GM19463 (cell line): ENCODE results near the gene DNAH17.

Source experiments
- ATAC-seq: cut with Tn5 transposase; IDR thresholded peaks from one replicate; pipeline ENCODE4 v1.9.1; 2021; ENCODE audit warnings: mild to moderate bottlenecking, moderate library complexity; ENCODE audit not compliant: unreplicated experiment

Gene DNAH17

GRCh38 chr17:78460951-78461798 lies 116.0 kb downstream of the DNAH17 start:
- ATAC-seq: no peak

DNA sequence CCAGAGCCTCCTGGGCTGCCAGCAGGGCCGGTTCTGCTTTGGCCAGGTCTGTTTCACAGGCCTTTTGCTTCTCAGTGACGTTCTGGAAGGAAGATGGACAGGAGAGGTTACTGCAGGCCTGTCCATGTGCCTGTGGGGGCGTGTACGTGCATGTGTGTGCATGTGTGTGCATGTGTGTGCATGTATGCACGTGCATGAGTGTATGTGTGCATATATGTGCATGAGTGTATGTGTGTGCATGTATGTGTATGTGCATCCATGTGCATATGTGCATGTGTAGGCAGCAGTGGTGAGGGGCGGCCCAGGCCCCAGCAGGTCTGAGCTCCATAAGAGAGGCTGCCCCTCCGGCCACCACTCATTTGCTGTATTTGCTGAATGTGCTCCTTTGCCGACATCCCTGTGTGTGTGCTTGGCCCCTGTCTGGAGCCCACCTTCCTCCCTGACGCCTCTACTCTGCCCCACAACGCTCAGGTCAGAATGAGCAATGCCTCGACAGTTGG lies 117.0 kb downstream of the DNAH17 start:
- ATAC-seq: no peak

GRCh38 chr17:78459696-78460095 lies 117.5 kb downstream of the DNAH17 start:
- no peak for ATAC-seq

GRCh38 chr17:78458736-78459335 lies 118.4 kb downstream of the DNAH17 start:
- no peak for ATAC-seq

DNA sequence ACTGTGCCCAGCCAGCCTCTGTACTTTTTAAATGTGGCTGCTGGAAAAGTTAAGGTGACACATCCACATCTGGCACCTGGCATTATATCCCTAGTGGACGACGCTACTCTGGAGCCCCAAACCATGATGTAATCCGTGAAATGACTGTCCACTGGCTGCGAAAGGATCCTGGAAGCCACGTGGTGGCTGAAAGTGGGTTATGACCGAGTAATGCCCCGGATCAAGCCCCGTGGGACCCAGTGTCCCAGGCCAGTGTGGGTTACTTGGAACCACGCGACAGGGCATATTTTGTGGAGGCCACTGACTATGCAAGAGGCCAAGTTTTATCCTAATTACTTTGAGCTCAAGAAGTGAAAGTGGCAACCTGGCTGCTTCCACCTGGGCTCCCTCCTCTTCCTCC lies 119.1 kb downstream of the DNAH17 start:
- no peak for ATAC-seq

DNA sequence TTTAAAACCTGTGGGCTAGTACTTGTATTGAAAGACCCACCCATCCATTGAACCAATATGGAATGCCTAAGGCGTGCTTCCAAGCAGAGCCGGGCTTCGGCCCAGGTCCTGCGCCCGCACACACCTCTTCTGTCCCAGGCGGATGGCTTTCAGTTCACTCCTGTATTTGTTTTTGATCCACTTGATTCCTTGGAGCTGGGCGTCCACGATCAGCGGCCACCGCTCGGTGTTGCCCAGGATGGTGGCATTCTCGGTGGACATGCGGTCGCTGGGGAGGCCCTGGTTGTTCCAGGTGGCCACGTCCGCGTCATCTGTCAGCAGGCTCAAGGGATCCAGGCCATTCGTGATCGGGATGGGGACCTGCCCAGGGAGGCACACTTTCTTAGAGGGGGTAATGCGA lies 122.8 kb downstream of the DNAH17 start:
- no peak for ATAC-seq

GRCh38 chr17:78451753-78452152 lies 125.4 kb downstream of the DNAH17 start:
- no peak for ATAC-seq

- ATAC-seq: no peak
These were observed 126.4 kb downstream of the DNAH17 start for GRCh38 chr17:78450696-78451345.

DNA sequence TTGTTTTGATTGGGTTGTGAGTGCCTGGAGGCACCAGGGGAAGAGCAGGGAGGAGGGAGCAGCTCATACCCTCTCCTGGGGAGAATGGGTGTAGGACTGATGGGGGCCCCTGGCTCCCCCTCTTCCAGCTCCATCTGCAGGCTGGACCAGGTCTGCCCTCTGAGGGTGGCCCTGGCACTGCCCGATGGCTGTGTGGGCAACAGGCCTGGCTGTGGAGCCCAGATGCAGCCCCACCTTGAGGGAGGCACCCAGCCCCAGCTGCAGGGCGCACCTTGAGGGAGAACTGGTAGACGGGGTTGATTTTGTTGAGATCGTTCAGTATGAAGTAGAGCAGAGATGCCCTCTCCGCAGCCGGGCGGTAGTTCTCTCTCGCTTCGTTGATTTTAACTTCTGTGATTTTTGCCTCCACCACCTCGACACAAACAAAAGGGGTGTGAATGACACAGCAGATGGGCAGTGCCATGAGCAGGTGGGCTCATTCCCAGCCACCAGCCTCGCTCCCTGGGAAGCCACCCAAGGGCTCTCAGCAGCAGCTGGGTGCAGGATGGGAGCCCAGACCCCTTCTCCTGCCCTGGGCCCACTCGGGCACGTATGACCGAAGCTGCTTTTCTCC lies 127.1 kb downstream of the DNAH17 start:
- ATAC-seq: no peak

GRCh38 chr17:78448356-78448993 lies 128.7 kb downstream of the DNAH17 start:
- ATAC-seq: no peak

DNA sequence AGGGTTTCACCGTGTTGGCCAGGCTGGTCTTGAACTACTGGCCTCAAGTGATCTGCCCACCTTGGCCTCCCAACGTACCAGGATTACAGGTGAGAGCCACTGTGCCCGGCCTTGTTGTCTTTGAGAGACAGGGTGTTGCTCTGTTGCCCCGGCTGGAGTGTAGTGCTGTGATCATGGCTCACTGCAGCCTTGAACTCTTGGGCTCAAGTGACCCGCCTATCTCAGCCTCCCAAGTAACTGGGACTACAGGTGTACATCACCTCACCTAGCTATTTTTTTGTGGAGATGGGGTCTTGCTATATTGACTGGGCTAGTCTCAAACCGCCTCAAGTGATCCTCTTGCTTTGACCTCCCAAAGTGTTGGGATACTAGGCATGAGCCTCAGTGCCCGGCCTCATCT lies 130.4 kb downstream of the DNAH17 start:
- no peak for ATAC-seq

GRCh38 chr17:78444392-78444791 lies 132.8 kb downstream of the DNAH17 start:
- ATAC-seq: no peak

- ATAC-seq: no peak
These were observed 134.5 kb downstream of the DNAH17 start for GRCh38 chr17:78442648-78443218.

DNA sequence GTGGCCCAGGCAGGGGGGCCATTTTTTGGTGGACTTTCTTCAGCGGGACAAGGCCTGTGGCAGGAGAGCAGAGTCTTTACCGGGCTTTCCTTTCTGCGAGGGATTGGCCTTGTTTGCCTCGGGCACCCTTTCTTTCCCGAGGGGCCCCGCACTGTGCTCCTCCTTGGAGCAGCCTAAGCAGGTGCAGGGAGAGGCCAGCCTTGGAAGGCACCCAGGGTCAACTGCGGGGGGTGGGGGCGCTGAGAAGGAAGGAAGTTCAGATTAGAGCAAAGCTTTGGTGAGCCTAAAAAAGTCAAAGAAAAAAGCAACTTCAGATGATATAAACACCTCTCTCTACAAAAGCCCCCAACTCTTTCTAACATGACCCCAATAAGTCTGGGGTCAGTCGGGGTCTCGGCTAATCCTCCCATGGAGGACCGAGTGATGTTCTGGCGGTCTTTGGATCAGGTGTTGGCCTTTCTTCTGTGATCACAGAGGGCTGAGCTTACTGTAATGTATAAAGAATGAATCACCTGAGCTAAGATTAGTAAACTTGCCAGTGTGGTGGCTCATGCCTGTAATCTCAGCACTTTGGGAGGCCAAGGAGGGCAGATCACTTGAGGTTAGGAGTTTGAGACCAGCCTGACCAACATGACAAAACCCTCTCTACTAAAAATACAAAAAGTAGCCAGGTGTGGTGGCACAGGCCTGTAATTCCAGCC lies 135.8 kb downstream of the DNAH17 start:
- ATAC-seq: no peak

DNA sequence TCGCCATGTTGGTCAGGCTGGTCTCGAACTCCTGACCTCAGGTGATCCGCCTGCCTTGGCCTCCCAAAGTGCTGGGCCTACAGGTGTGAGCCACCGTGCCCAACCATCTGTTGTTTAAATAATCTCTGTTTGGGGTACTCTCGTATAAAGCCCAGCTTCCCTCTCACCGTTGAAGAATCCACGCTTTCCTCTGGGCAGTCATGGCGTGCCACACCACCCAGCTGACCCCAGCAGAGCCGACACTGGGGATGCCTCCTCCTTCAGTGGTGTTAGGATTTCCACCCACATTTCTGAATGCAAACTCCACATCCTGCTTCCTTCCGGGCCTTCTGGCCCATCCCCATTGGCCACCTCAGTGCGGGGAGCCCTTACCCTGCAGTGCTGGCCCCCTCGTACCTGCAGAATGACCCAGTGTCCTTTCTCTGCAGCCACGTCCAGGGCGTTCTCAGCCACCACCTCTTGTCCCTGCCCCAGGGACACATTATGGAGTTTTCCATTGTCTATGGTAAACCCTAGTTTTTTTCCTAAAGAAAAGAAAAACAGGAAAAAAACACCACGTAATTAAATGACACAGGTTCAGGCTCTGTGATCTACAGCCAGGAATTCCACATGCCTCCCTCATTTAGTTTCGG lies 138.4 kb downstream of the DNAH17 start:
- ATAC-seq: no peak

DNA sequence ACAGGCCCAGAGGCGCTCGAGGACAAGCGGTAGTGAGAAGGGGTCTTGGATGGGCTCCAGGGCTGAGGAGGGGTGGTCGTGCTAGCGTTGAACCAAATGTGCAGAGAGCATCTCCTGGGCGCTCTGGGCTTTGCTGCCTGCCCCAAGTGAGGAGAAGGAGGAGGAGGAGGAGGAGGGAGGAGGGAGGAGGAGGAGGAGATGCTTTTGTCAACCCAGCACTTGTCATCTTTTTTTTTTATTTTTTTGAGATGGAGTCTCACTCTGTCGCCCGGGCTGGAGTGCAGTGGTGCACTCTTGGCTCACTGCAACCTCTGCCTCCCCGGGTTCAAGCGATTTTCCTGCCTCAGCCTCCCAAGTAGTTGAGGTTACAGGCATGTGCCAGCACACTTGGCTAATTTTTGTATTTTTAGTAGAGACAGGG lies 138.9 kb downstream of the DNAH17 start:
- no peak for ATAC-seq

DNA sequence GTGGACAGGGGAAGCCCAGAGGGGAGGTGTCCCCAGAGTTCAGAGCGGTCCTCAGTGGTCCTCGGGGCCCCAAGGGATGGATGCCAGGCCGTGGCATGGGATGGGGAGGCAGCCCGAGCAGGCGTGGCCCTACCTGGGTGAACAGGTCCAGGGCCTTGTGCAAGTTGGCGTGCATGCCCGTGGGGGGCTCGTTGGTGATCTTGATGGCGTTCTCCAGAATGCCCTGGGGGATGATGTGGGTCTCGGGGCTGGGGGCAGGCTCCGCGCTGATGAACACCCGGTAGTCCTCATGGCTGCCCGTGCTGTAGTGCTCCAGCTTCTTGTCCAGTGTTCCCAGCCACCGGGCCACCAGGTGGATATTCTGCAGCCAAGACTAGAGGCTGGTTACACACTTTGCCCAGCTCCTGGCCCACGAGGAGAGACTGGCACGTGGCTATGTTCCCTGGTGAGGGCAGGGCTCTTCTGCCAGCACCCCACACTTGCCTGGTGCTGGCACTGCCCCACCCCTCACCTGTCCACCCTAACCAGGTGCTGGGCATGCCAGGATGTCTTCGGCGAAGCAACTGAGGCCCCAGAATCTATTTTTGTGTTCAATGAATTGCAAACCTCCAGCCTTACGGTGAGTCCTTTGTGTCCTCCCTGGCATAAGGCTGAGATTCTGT lies 139.6 kb downstream of the DNAH17 start:
- no peak for ATAC-seq

DNA sequence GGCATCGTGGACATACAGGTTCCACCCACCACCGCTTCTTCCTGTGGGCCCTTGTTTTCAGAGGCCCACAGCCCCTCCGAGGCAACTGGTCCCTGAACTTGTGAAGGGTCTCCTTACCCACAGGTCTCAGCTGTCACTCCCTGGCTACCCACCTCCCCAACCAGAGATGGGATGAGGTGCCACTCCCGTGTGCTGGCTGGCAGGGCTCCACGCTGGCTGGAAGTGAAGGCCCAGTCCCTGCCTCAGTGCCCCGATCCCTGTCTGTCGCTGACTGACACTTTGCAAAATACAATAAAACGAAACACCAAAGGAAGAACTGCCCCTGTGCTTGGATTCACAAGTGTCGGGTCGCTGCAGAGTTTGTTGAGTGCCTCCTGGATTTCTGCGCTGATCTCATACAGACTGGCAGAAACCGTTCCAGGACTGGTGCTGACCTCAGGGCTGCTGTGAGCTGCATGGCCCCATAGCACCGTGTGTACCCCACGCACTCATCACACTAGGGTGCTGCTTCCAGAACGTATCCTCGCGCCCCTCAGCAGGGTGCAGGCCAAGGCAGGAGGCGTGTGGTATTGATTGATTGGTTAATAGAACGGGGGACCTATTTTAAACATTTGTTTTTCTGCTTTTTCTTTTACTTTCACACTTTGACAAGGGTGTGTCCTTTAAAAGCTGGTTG lies 141.7 kb downstream of the DNAH17 start:
- no peak for ATAC-seq
